Smooth muscle cell (in vitro differentiated cells): ENCODE measurements around the gene ZNF407. TPM values are rescaled to one million over a fixed set of nuclear protein-coding genes. Genes with fewer than 3 reads are reported as not detected.

Source experiments
- DNase-seq: peaks from one replicate; lab custom pipeline; 2025; ENCODE audit not compliant: unreplicated experiment; lab: John Stamatoyannopoulos, UW
- H2AFZ ChIP-seq: fragments of 200-600 bp; sonication (generic); 2 replicates; pipeline ENCODE4 v1.6.0; 2016; ENCODE audit warnings: antibody characterized with exemption, low read depth, mild to moderate bottlenecking
- H3F3A ChIP-seq: fragments of 200-600 bp; sonication (generic); 2 replicates; pipeline ENCODE4 v1.6.0; 2017; ENCODE audit warnings: antibody characterized with exemption, low read depth
- H3K27ac ChIP-seq: fragments of 200-600 bp; sonication (generic); 2 replicates; pipeline ENCODE4 v1.5.1; 2016; ENCODE audit warnings: low read depth, mild to moderate bottlenecking
- H3K27me3 ChIP-seq: fragments of 200-600 bp; sonication (generic); 2 replicates; pipeline ENCODE4 v1.6.1; 2016; ENCODE audit warnings: low read depth, mild to moderate bottlenecking
- H3K36me3 ChIP-seq: fragments of 200-600 bp; sonication (generic); 2 replicates; pipeline ENCODE4 v1.5.1; 2016; ENCODE audit warnings: low read depth
- H3K4me1 ChIP-seq: fragments of 200-600 bp; sonication (generic); 2 replicates; pipeline ENCODE4 v1.5.1; 2016; ENCODE audit warnings: low read depth
- H3K4me2 ChIP-seq: fragments of 200-600 bp; sonication (generic); 2 replicates; pipeline ENCODE4 v1.6.0; 2016; ENCODE audit warnings: mild to moderate bottlenecking
- H3K4me3 ChIP-seq: fragments of 200-600 bp; sonication (generic); 2 replicates; pipeline ENCODE4 v1.5.1; 2016; ENCODE audit warnings: mild to moderate bottlenecking
- H3K79me2 ChIP-seq: fragments of 200-600 bp; sonication (generic); 2 replicates; pipeline ENCODE4 v1.6.0; 2016; ENCODE audit warnings: low read depth, mild to moderate bottlenecking
- H3K9ac ChIP-seq: fragments of 200-600 bp; sonication (generic); 2 replicates; pipeline ENCODE4 v1.6.0; 2016; ENCODE audit warnings: low read depth
- H3K9me3 ChIP-seq: fragments of 200-600 bp; sonication (generic); replicated peaks from 2 replicates; pipeline ENCODE4 v1.5.1; 2016; ENCODE audit warnings: low read depth
- H4K20me1 ChIP-seq: fragments of 200-600 bp; sonication (generic); 2 replicates; pipeline ENCODE4 v1.6.0; 2016; ENCODE audit warnings: low read depth
- WGBS: methylation state at CpG from one replicate; pipeline ENCODE4 v1.1.7; 2016; ENCODE audit warnings: low lambda C conversion rate; 5-methylcytosine and 5-hydroxymethylcytosine counted together
- polyA plus RNA-seq: library from polyadenylated mRNA; unstranded; fragments of >200 nt; fragmentation: Nextera tagmentation; extraction: Ambion mirVana; gene quantifications from 2 replicates; pipeline ENCODE4 v1.2.1, GENCODE V29; 2016
- total RNA-seq: library from RNA; depleted of rRNA; stranded (reverse); fragments of >200 nt; gene quantifications from 2 replicates; pipeline ENCODE4 v1.2.3, GENCODE V29; 2014
- TF ChIP-seq, protein P1 (sequence below): fragments of 200-600 bp; sonication (generic); IDR thresholded peaks from 2 replicates; pipeline ENCODE4 v1.5.1; 2017; ENCODE audit warnings: borderline replicate concordance, mild to moderate bottlenecking, antibody characterized with exemption; ENCODE audit not compliant: insufficient read depth, poor library complexity, severe bottlenecking

Gene ZNF407
- total and polyA plus RNA-seq, 2 experiments from 2014 or later: 4.5 to 11.5 TPM

GRCh38 chr18:74841248-74841647 lies 243.6 kb downstream of the ZNF407 start:
- Histone ChIP-seq H3K9ac (no peak overlapping the region), H3F3A (no peaks in the 10 kb centered on the region), H3K27me3 (no peaks in the 10 kb centered on the region), H3K27ac (no peak overlapping the region), H3K36me3 (no peaks in the 10 kb centered on the region), H3K4me3 (no peak overlapping the region), H3K4me1 (no peaks in the 10 kb centered on the region), H3K4me2 (no peak overlapping the region), H4K20me1 (no peaks in the 10 kb centered on the region), H3K79me2 (no peaks in the 10 kb centered on the region), H3K9me3 (no peaks in the 10 kb centered on the region), H2AFZ (no peak overlapping the region)
- WGBS: 87% methylated on average over 6 of the region's 6 CpGs
- no peak for DNase-seq
- TF ChIP-seq, protein P1, sequence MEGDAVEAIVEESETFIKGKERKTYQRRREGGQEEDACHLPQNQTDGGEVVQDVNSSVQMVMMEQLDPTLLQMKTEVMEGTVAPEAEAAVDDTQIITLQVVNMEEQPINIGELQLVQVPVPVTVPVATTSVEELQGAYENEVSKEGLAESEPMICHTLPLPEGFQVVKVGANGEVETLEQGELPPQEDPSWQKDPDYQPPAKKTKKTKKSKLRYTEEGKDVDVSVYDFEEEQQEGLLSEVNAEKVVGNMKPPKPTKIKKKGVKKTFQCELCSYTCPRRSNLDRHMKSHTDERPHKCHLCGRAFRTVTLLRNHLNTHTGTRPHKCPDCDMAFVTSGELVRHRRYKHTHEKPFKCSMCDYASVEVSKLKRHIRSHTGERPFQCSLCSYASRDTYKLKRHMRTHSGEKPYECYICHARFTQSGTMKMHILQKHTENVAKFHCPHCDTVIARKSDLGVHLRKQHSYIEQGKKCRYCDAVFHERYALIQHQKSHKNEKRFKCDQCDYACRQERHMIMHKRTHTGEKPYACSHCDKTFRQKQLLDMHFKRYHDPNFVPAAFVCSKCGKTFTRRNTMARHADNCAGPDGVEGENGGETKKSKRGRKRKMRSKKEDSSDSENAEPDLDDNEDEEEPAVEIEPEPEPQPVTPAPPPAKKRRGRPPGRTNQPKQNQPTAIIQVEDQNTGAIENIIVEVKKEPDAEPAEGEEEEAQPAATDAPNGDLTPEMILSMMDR: no peak

- Histone ChIP-seq H3F3A (no peaks in the 10 kb centered on the region), H3K79me2 (no peaks in the 10 kb centered on the region), H3K27me3 (no peaks in the 10 kb centered on the region), H3K27ac (no peak overlapping the region), H3K9me3 (no peaks in the 10 kb centered on the region), H2AFZ (no peak overlapping the region), H3K36me3 (no peaks in the 10 kb centered on the region), H3K4me1 (no peaks in the 10 kb centered on the region), H3K4me2 (no peak overlapping the region), H3K4me3 (no peak overlapping the region), H3K9ac (no peak overlapping the region), H4K20me1 (no peaks in the 10 kb centered on the region)
- DNase-seq: no peak
- TF ChIP-seq, protein P1: no peak
- 94% methylated on average over 11 of the region's 11 CpGs for WGBS
Measured at GRCh38 chr18:74849301-74849700, 251.6 kb downstream of the ZNF407 start.

- Histone ChIP-seq H3K4me1 (peaks cover 4% of the 10 kb centered on the region), H3K27me3 (no peaks in the 10 kb centered on the region), H3K27ac (no peak overlapping the region), H3F3A (no peaks in the 10 kb centered on the region), H3K79me2 (no peaks in the 10 kb centered on the region), H3K9me3 (no peaks in the 10 kb centered on the region), H3K9ac (no peak overlapping the region), H3K4me3 (no peak overlapping the region), H2AFZ (no peak overlapping the region), H3K4me2 (no peak overlapping the region), H4K20me1 (no peaks in the 10 kb centered on the region), H3K36me3 (no peaks in the 10 kb centered on the region)
- DNase-seq: no peak
- TF ChIP-seq, protein P1: no peak
Measured at GRCh38 chr18:74856434-74856833, 258.8 kb downstream of the ZNF407 start.

- H3K27ac ChIP-seq: no peak overlapping the region
- 90% methylated on average over 8 of the region's 8 CpGs for WGBS
- no peaks in the 10 kb centered on the region for H3K9me3 ChIP-seq
- H3K79me2 ChIP-seq: no peaks in the 10 kb centered on the region
- no peak overlapping the region for H3K4me2 ChIP-seq
- H3K4me3 ChIP-seq: no peak overlapping the region
- no peak overlapping the region for H2AFZ ChIP-seq
- no peak for DNase-seq
- H3K27me3 ChIP-seq: no peaks in the 10 kb centered on the region
- H3K36me3 ChIP-seq: no peaks in the 10 kb centered on the region
- TF ChIP-seq, protein P1: no peak
- no peak overlapping the region for H3K9ac ChIP-seq
- peaks cover 4% of the 10 kb centered on the region for H3K4me1 ChIP-seq
- no peaks in the 10 kb centered on the region for H4K20me1 ChIP-seq
- H3F3A ChIP-seq: no peaks in the 10 kb centered on the region
Measured at GRCh38 chr18:74856928-74857327, 259.3 kb downstream of the ZNF407 start.
